GM10266 (cell line): Measurements from ENCODE around the gene KPNA1.
A peak's percentile ranks its signal among the peaks of the same experiment; 100 is the strongest.

Experiments used
- DNase-seq: peaks from one replicate; pipeline ENCODE4 v3.0.0; 2012; ENCODE audit errors: extremely low spot score
- TF ChIP-seq, protein P1 (sequence below): IDR thresholded peaks from 2 replicates; pipeline ENCODE4 v1.5.1; 2012; ENCODE audit warnings: mild to moderate bottlenecking, low read depth; ENCODE audit not compliant: control insufficient read depth, insufficient read depth; ENCODE audit errors: missing control alignments

The KPNA1 gene

DNA sequence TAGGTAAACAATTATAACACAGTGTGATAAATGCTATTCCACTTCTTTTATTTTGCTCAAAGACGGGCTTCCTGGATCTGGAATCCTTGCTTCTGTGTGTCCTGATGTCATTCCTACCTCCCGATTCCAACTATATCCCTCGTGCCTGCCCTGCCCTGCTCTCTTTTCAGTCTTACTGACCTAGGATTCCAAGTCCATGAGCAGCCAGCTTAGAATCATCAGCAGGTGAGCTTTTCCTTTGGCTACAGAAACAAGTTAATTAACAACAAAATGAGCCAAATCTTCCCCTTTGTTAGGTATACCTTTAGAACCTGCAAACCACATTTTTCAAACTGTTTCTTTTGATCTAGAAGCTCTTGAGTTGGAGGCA is 21.9 kb upstream of the KPNA1 start:
- no peak for DNase-seq
- TF ChIP-seq, protein P1, sequence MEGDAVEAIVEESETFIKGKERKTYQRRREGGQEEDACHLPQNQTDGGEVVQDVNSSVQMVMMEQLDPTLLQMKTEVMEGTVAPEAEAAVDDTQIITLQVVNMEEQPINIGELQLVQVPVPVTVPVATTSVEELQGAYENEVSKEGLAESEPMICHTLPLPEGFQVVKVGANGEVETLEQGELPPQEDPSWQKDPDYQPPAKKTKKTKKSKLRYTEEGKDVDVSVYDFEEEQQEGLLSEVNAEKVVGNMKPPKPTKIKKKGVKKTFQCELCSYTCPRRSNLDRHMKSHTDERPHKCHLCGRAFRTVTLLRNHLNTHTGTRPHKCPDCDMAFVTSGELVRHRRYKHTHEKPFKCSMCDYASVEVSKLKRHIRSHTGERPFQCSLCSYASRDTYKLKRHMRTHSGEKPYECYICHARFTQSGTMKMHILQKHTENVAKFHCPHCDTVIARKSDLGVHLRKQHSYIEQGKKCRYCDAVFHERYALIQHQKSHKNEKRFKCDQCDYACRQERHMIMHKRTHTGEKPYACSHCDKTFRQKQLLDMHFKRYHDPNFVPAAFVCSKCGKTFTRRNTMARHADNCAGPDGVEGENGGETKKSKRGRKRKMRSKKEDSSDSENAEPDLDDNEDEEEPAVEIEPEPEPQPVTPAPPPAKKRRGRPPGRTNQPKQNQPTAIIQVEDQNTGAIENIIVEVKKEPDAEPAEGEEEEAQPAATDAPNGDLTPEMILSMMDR = no peak

DNA sequence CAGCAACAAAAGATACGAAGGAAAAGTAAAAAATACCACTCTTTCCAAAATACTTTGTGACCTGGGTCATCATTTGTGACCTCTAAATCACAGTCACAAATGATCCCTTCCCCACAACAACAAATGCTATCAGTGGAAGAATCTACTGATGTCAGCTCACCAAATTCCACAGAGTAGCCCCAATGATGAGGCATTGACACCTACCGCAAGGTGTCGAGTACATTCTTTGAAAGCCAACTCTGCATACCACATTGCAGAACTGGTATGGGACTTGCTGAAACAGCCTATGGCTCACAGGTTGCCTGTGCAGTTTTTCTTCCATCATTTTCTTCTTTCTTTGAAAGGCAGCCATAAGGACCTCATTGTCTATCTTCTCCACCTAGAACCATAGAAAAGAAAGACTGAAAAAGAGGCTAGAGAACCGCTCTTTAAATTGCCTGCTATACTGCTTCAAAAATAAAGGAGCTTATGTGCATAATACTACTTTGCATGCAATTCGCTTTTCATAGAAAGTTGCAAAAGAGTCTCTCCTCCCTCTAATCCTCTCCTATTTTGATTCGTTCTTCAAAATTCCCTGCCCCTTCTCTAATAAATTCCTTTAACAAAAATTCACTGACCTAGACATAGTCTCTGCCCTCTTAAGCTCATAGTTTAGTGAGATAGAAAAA is 21.4 kb upstream of the KPNA1 start:
- TF ChIP-seq, protein P1 = no peak
- no peak for DNase-seq

DNA sequence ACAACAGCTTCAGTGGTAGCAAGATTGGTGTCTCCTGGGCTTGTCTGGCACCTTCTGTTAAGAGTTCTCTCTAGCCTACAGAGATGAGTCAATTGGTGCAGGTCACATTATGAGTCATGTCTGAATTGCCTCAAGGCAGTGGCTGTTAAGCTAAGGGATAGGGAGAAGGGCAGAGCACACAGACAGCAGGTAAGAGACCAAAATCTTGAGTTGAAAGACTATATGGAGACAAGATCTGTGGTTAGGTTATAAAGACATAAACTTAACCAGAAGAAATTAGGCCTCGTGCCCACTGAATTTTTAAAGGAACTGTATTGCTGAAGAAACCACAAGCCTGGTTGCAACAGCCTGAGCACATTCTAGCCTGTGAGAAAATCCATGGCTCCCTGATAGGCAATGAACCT is 19.2 kb upstream of the KPNA1 start:
- DNase-seq = peak; percentile 76
- TF ChIP-seq, protein P1 = no peak

DNA sequence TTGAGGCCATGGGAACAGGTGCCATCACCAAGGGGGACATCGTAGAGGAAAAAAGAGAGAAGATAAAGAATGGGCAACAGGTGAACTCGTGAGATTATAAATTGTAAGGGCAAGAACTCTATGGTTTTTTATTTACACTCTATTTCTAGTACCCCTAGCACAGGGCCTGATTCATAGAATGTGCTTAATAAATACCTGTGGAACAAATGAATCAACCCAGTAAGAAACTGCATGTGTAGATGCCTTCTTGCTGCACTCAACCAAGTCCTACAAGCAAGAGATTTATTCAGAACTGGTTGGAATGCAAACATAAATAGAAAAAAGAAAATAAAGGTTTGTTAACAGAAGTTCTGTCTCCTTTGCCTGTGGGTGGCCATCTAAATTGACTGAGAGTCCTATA is 18.7 kb upstream of the KPNA1 start:
- TF ChIP-seq, protein P1 = no peak
- DNase-seq = no peak

DNA sequence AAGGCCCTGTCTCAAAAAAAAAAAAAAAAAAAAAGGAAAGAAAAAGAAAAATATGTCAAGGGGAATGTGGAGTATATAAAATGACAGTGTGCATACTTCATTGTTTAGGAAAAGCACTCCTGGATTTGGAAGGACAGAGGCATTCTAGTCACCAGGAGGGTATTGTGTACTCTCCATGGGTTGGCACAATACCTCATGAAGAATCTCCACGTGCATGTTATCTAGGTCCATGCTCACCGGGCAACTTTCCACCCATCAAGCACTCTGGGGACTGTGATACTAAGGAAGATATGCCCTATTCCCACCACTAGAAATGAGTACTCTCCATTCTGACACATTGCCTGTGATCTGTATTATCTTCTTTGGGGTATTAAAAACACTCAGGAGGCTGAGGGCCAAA is 15.4 kb upstream of the KPNA1 start:
- TF ChIP-seq, protein P1 = no peak

DNA sequence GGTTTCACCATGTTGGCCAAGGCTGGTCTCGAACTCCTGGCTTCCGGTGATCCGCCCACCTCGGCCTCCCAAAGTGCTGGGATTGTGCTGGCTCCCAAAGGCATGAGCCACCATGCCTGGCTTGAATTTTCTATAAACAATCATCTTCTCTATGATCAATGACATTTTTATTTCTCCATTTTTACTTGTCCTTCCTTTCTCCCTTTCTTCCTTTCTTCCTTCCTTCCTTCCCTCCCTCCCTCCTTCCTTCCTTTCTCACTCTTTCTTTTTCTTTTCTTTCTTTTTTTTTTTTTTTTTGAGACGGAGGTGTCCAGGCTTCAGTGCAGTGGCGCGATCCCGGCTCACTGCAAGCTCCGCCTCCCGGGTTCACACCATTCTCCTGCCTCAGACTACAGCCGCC is 8.6 kb upstream of the KPNA1 start:
- no peak for DNase-seq
- TF ChIP-seq, protein P1 = no peak

More for the DNA sequence above, 15.4 kb upstream of the KPNA1 start:
- DNase-seq = no peak

DNA sequence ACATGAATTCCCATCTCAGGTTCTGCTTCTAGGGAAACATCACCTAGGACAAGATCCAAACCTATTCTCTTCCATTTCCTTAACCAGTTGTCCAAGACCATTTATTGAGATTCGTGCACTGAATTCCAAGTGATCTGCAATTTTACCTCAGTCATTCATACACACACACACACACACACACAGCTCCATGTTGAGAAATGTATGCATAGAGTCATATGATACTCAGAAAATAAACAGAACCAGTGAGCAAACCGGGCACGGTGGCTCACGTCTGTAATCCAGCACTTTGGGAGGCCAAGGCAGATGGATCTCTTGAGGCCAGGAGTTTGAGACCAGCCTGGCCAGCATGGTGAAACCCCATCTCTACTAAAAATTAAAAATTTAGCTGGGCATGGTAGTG is 6.1 kb upstream of the KPNA1 start:
- TF ChIP-seq, protein P1 = no peak
- DNase-seq = no peak
